ENCODE data around the gene C6orf141. TPM values are rescaled to one million over a fixed set of nuclear protein-coding genes. Genes with fewer than 3 reads are reported as not detected.

C6orf141 gene
- 0.38 TPM for total RNA-seq
- polyA plus RNA-seq, result 5.1 TPM
- long read RNA-seq, donor 1, result 0 reads
- long read RNA-seq, donor 2, result 0 reads
- long read RNA-seq, donor 3, result 0 reads
- long read RNA-seq, donor 4, result 0 reads
- long read RNA-seq, donor 5, result 0 reads
- long read RNA-seq, donor 6, result 0 reads
- long read RNA-seq, donor 7, result 0 reads
- long read RNA-seq, donor 8, result 0 reads
- long read RNA-seq, donor 9, result 0 reads
- long read RNA-seq, donor 10, result 0 reads

DNA sequence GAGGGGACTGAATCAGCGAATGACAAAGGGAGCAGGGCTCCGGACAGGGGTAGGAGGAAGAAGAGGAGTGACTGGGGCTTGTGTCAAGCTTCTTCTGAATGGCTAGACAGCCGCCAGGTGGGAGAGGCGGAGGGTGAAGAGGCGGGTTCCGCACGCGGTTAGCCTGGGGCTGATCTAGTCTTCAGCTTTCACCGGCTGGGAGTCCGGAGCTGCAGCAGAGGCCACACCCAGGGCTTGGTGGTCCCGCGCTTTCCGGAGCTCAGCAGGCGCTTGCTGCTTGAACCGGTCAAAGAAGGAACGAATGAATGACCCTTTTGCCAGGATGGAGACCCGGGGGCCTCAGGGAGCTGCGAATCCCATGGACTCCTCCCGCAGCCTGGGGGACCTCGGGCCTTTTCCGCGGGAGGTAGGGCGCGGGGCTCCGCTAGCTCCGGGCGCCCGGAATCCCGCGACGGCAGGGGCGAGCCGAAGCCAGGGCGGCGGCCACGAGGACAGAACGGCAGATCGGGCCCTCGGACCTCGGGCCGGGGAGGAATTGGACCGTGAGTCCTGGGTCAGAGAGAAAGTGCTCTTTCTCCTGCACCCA lies at the start of gene C6orf141:
Gene C6orf141, plus strand, starts transcription at position 177 of the 586 bp plus-strand sequence. Its CDS starts 125 bp downstream, at position 302.
- under 1% methylated on average over 42 of the region's 42 CpGs for WGBS
- H3K4me1 ChIP-seq (ENCODE audit: control insufficient read depth in 2 of 2, insufficient read depth in 2 of 2, low read length in 2 of 2), result peaks cover 4 to 15% of the 10 kb centered on the region in 2 donors
- H3K27ac ChIP-seq (ENCODE audit: low read depth in 1 of 2, low read length in 1 of 2), result no peak within 1 kb of the TSS
- peak within 1 kb of the TSS; percentile 32 to 38 for H3K4me3 ChIP-seq (ENCODE audit: low read length in 2 of 2)
- peaks cover 9 to 29% of the 10 kb centered on the region in 2 donors for H3K27me3 ChIP-seq (ENCODE audit: control insufficient read depth in 2 of 2, insufficient read depth in 1 of 2, low read length in 1 of 2)
- H3K36me3 ChIP-seq (ENCODE audit: control insufficient read depth in 2 of 2, insufficient read depth in 2 of 2, low read length in 1 of 2), result no peaks in the 10 kb centered on the region
- peak in 4 of 9 donors; percentile 4 to 51 (median 18) for DNase-seq (ENCODE audit: low read depth in 6 of 9, low spot score in 9 of 9)
- H3K9me3 ChIP-seq (ENCODE audit: control insufficient read depth in 2 of 2, insufficient read depth in 1 of 2, low read length in 1 of 2), result no peaks in the 10 kb centered on the region

DNA sequence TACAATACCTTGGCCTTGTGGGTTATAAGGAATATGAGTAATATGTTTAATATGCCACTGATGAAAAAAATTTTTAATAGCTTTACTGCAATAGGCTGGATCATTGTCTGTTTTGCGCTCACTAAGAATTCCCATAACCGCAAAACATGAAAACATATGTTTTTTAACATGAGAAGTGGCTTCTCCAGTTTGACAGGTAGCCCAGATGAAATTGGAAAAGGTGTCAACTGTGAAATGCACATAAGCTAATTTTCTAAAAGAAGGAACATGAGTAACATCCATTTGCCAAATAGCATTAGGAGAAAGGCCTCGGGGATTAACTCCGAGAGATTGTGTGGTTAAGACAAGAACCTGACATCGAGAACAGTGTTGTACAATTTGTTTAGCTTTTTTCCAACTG lies 45.8 kb upstream of the C6orf141 start:
- H3K9me3 ChIP-seq (ENCODE audit: control insufficient read depth in 2 of 2, insufficient read depth in 1 of 2, low read length in 1 of 2), result no peaks in the 10 kb centered on the region
- no peak overlapping the region for H3K27ac ChIP-seq (ENCODE audit: low read depth in 1 of 2, low read length in 1 of 2)
- H3K4me1 ChIP-seq (ENCODE audit: control insufficient read depth in 2 of 2, insufficient read depth in 2 of 2, low read length in 2 of 2), result no peaks in the 10 kb centered on the region
- WGBS, result 90% methylated on average over 5 of the region's 5 CpGs
- no peak for DNase-seq (ENCODE audit: low read depth in 6 of 9, low spot score in 9 of 9)
- no peaks in the 10 kb centered on the region for H3K27me3 ChIP-seq (ENCODE audit: control insufficient read depth in 2 of 2, insufficient read depth in 1 of 2, low read length in 1 of 2)
- H3K4me3 ChIP-seq (ENCODE audit: low read length in 2 of 2), result no peak overlapping the region
- H3K36me3 ChIP-seq (ENCODE audit: control insufficient read depth in 2 of 2, insufficient read depth in 2 of 2, low read length in 1 of 2), result no peaks in the 10 kb centered on the region

DNA sequence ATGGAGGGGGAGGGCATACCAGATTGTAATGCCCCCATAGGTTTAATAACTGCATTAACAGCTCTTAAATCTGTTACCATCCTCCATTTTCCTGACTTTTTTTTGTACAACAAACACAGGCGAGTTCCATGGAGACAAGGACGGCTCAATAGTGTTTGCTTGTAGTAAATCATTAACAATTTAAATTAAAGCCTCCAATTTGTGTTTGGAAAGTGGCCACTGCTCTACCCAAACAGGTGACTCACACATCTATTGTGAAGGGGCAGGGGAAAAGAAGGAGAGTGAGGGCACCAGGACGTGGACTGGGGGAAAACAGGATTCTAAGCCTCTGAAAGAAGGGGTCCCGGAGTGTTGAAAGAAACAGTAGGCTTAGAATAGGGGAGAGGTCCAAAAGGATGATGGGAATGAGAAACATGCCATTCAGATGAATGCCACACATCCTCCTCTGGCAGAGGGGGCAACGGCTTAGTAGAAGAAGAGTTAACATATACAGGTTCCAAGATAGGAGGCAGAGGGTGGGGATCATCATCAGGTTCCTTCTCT lies 43.8 kb upstream of the C6orf141 start:
- no peaks in the 10 kb centered on the region for H3K9me3 ChIP-seq (ENCODE audit: control insufficient read depth in 2 of 2, insufficient read depth in 1 of 2, low read length in 1 of 2)
- H3K27ac ChIP-seq (ENCODE audit: low read depth in 1 of 2, low read length in 1 of 2), result no peak overlapping the region
- WGBS, result 94% methylated on average over 5 of the region's 5 CpGs
- DNase-seq (ENCODE audit: low read depth in 6 of 9, low spot score in 9 of 9), result no peak
- H3K4me1 ChIP-seq (ENCODE audit: control insufficient read depth in 2 of 2, insufficient read depth in 2 of 2, low read length in 2 of 2), result no peaks in the 10 kb centered on the region
- H3K4me3 ChIP-seq (ENCODE audit: low read length in 2 of 2), result no peak overlapping the region
- H3K36me3 ChIP-seq (ENCODE audit: control insufficient read depth in 2 of 2, insufficient read depth in 2 of 2, low read length in 1 of 2), result no peaks in the 10 kb centered on the region
- no peaks in the 10 kb centered on the region for H3K27me3 ChIP-seq (ENCODE audit: control insufficient read depth in 2 of 2, insufficient read depth in 1 of 2, low read length in 1 of 2)

DNA sequence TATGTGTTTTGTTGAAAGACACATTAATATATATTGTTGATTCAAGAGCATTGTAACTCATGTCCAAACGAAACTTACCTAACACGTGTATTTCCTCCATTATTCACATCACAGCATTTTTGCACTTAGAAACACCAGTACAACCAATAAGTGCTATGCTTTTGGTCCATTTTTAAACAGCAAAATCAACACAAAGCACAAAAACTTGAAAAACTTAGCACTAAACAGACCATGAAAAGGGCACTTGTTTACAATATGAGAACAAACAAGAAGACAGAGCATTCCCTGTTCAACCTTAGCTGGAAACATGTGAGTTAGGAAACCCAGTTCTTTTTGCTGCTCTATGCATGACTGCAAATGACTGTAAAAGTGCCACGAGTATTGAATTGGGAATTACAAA lies 41.1 kb upstream of the C6orf141 start:
- Histone ChIP-seq H3K9me3 (ENCODE audit: control insufficient read depth in 2 of 2, insufficient read depth in 1 of 2, low read length in 1 of 2) (no peaks in the 10 kb centered on the region), H3K36me3 (ENCODE audit: control insufficient read depth in 2 of 2, insufficient read depth in 2 of 2, low read length in 1 of 2) (no peaks in the 10 kb centered on the region), H3K4me1 (ENCODE audit: control insufficient read depth in 2 of 2, insufficient read depth in 2 of 2, low read length in 2 of 2) (no peaks in the 10 kb centered on the region), H3K27me3 (ENCODE audit: control insufficient read depth in 2 of 2, insufficient read depth in 1 of 2, low read length in 1 of 2) (no peaks in the 10 kb centered on the region), H3K4me3 (ENCODE audit: low read length in 2 of 2) (no peak overlapping the region), H3K27ac (ENCODE audit: low read depth in 1 of 2, low read length in 1 of 2) (no peak overlapping the region)
- 91% methylated on average over 3 of the region's 3 CpGs for WGBS
- DNase-seq (ENCODE audit: low read depth in 6 of 9, low spot score in 9 of 9), result no peak

DNA sequence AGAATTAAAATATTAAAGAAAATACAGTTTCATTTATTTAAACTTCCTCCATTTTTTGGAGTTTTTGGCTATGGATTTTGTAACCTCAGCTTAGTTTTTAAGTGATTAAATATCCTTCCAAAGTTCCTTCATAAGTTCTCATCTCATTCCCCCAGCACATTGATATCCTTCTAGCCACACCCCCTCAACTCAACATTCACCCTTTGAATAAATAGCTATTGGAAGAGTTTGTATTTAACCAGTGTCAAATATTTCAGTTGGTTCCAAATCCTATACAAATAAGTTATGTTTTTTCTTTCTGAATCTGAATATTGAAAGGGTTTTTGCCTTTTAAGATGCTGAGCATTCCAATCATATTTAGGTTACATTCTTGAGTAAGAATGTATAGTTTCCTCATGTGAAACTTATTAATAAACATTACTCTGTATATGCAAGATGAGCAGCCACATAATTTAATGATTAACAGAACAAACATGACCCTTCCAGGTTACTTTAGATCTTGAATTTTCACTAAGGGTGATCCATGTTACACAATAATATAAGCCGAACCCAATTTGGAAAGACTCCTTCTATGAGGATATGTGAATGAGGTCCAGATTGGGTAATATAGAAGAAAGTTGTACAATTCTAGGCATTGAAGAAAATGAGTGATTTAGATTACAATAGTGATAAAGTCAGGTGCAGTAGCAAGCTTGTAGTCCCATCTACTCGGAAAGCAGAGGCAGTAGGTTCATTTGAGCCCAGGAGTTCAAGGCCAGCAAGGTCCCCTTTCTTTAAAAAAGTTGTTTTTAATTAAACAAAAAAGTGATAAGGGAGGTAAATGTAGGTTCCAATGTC lies 37.1 kb upstream of the C6orf141 start:
- no peaks in the 10 kb centered on the region for H3K9me3 ChIP-seq (ENCODE audit: control insufficient read depth in 2 of 2, insufficient read depth in 1 of 2, low read length in 1 of 2)
- no peak overlapping the region for H3K4me3 ChIP-seq (ENCODE audit: low read length in 2 of 2)
- no peak for DNase-seq (ENCODE audit: low read depth in 6 of 9, low spot score in 9 of 9)
- no peaks in the 10 kb centered on the region for H3K36me3 ChIP-seq (ENCODE audit: control insufficient read depth in 2 of 2, insufficient read depth in 2 of 2, low read length in 1 of 2)
- no peak overlapping the region for H3K27ac ChIP-seq (ENCODE audit: low read depth in 1 of 2, low read length in 1 of 2)
- WGBS, result 91% methylated on average over 2 of the region's 2 CpGs
- no peaks in the 10 kb centered on the region for H3K27me3 ChIP-seq (ENCODE audit: control insufficient read depth in 2 of 2, insufficient read depth in 1 of 2, low read length in 1 of 2)
- H3K4me1 ChIP-seq (ENCODE audit: control insufficient read depth in 2 of 2, insufficient read depth in 2 of 2, low read length in 2 of 2), result no peaks in the 10 kb centered on the region

DNA sequence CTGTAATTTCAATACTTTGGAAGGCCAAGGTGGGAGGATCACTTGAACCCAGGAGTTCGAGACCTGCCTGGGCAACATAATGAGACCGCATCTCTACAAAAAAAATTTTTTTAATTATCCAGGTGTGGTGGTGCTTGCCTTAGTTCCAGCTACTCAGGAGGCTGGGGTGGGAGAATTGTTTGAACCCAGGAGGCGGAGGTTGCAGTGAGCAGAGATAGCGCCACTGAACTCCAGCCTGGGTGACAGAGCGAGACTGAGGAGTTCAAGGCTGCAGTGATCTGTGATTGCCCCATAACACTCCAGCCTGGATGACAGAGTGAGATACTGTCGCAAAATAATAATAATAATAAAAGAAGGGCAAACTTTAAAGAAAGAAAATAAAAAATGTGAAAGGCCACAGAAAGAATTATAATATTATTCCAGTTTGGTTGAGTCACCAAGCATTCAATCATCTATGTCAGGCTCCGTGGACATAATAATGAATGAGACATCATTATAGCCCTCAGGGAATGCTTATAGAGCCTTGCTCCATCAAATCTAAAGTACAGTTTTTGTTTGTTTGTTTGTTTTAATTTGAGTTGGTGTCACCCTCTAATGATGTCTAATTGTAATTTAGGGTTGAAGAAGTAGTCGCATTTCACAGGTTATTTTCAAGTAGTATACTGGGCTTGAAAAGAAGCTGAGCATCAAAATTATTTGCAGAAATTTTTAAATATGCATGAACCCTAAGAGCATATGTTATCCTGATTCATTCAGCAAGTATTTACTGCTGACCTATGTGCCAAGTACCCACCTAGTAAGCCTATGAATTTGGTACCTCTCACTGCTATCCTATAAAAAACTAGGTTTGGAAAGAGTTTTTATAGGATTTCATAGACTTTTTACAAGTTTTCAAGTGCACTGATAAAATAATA lies 35.6 kb upstream of the C6orf141 start:
- WGBS, result 82% methylated on average over 8 of the region's 8 CpGs
- no peak for DNase-seq (ENCODE audit: low read depth in 6 of 9, low spot score in 9 of 9)
- Histone ChIP-seq H3K27ac (ENCODE audit: low read depth in 1 of 2, low read length in 1 of 2) (no peak overlapping the region), H3K36me3 (ENCODE audit: control insufficient read depth in 2 of 2, insufficient read depth in 2 of 2, low read length in 1 of 2) (no peaks in the 10 kb centered on the region), H3K27me3 (ENCODE audit: control insufficient read depth in 2 of 2, insufficient read depth in 1 of 2, low read length in 1 of 2) (no peaks in the 10 kb centered on the region), H3K4me3 (ENCODE audit: low read length in 2 of 2) (no peak overlapping the region), H3K4me1 (ENCODE audit: control insufficient read depth in 2 of 2, insufficient read depth in 2 of 2, low read length in 2 of 2) (no peaks in the 10 kb centered on the region), H3K9me3 (ENCODE audit: control insufficient read depth in 2 of 2, insufficient read depth in 1 of 2, low read length in 1 of 2) (no peaks in the 10 kb centered on the region)

DNA sequence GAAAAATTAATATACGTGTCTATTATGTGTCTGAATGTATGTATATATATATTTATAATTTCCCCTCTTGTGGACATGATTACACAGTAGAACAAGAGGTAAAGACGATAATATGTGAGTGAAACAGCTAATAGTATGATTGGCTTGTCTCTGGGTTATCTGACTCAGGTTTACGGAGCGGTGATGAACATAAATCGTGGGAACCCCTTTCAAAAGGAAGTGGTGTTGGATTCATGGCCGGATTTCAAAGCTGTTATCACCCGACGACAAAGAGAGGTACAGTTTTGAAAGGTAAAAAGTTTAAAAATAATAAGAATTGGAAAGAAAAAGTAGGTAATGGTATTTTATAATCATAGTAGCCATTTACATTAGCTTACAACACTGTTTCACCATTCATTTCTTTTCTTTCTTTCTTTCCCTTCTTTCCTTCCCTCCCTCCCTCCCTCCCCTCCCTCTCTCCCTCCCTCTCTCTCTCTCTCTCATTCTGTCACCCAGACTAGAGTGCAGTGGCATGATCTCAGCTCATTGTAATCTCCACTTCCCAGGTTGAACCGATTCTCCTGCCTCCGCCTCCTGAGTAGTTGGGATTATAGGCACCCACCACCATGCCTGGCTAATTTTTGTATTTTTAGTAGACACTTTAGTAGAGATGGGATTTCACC lies 34.9 kb upstream of the C6orf141 start:
- H3K4me3 ChIP-seq (ENCODE audit: low read length in 2 of 2), result no peak overlapping the region
- no peak overlapping the region for H3K27ac ChIP-seq (ENCODE audit: low read depth in 1 of 2, low read length in 1 of 2)
- no peak for DNase-seq (ENCODE audit: low read depth in 6 of 9, low spot score in 9 of 9)
- no peaks in the 10 kb centered on the region for H3K4me1 ChIP-seq (ENCODE audit: control insufficient read depth in 2 of 2, insufficient read depth in 2 of 2, low read length in 2 of 2)
- WGBS, result 71% methylated on average over 10 of the region's 10 CpGs
- no peaks in the 10 kb centered on the region for H3K27me3 ChIP-seq (ENCODE audit: control insufficient read depth in 2 of 2, insufficient read depth in 1 of 2, low read length in 1 of 2)
- no peaks in the 10 kb centered on the region for H3K36me3 ChIP-seq (ENCODE audit: control insufficient read depth in 2 of 2, insufficient read depth in 2 of 2, low read length in 1 of 2)
- no peaks in the 10 kb centered on the region for H3K9me3 ChIP-seq (ENCODE audit: control insufficient read depth in 2 of 2, insufficient read depth in 1 of 2, low read length in 1 of 2)

DNA sequence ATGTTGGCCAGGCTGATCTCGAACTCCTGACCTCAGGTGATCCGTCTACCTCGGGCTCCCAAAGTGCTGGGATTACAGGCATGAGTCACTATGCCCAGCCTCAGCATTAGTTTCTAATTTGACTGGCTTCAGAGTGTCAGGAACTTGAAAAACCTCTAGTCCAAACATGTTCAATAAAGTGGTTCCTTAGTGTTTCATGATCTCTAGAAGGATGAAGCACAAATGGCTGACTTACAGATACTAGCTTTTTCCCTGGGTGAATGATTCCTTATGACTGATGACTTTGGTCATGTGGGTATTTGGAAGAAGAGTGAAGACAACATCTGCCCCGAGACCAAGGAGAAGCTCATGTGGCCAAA lies 34.3 kb upstream of the C6orf141 start:
- H3K27me3 ChIP-seq (ENCODE audit: control insufficient read depth in 2 of 2, insufficient read depth in 1 of 2, low read length in 1 of 2), result no peaks in the 10 kb centered on the region
- no peak overlapping the region for H3K4me3 ChIP-seq (ENCODE audit: low read length in 2 of 2)
- no peak for DNase-seq (ENCODE audit: low read depth in 6 of 9, low spot score in 9 of 9)
- H3K4me1 ChIP-seq (ENCODE audit: control insufficient read depth in 2 of 2, insufficient read depth in 2 of 2, low read length in 2 of 2), result no peaks in the 10 kb centered on the region
- no peaks in the 10 kb centered on the region for H3K36me3 ChIP-seq (ENCODE audit: control insufficient read depth in 2 of 2, insufficient read depth in 2 of 2, low read length in 1 of 2)
- no peak overlapping the region for H3K27ac ChIP-seq (ENCODE audit: low read depth in 1 of 2, low read length in 1 of 2)
- no peaks in the 10 kb centered on the region for H3K9me3 ChIP-seq (ENCODE audit: control insufficient read depth in 2 of 2, insufficient read depth in 1 of 2, low read length in 1 of 2)
- WGBS, result 94% methylated on average over 4 of the region's 4 CpGs
